Esophagus squamous epithelium (tissue), 5 donors: ENCODE data around the gene ZC3H18. TPM values are rescaled to one million over a fixed set of nuclear protein-coding genes. Genes with fewer than 3 reads are reported as not detected.

Experiments
- DNase-seq: peaks from one replicate; lab custom pipeline; 2025; lab: John Stamatoyannopoulos, UW
- H3K27ac ChIP-seq, 4 donors: fragments of 200-600 bp; sonication (generic); one replicate each; pipeline ENCODE4 v1.5.1; 2016 to 2019; ENCODE audit warnings: mild to moderate bottlenecking in 1 of 4
- H3K27me3 ChIP-seq, 4 donors: fragments of 200-600 bp; sonication (generic); 1 replicate in 3 of 4; 2 replicates in 1 of 4; pipeline versions ENCODE4 v1.5.1 to v1.6.0; 2017 to 2021; ENCODE audit warnings: antibody characterized with exemption in 1 of 4
- H3K36me3 ChIP-seq, 3 donors: fragments of 200-600 bp; sonication (generic); one replicate each; pipeline ENCODE4 v1.5.1; 2016 to 2019
- H3K4me1 ChIP-seq, 3 donors: fragments of 200-600 bp; sonication (generic); one replicate each; pipeline ENCODE4 v1.5.1; 2017 to 2019
- H3K4me3 ChIP-seq, 4 donors: fragments of 200-600 bp; sonication (generic); 1 replicate in 3 of 4; 2 replicates in 1 of 4; pipeline ENCODE4 v1.5.1; 2016 to 2019; ENCODE audit warnings: mild to moderate bottlenecking in 2 of 4, moderate library complexity in 1 of 4
- H3K9me3 ChIP-seq, 3 donors: fragments of 200-600 bp; sonication (generic); one replicate each; pipeline ENCODE4 v1.5.1; 2016 to 2019
- CTCF ChIP-seq, 6 experiments: fragments of 450-650 bp in 4 of 6; fragments of 200-600 bp in 2 of 6; sonication (generic) in 2 of 6; IDR thresholded peaks; one replicate each; pipeline ENCODE4 v1.5.1; 2016 to 2019; ENCODE audit warnings: antibody characterized with exemption in 6 of 6, mild to moderate bottlenecking in 4 of 6, moderate library complexity in 4 of 6
- POLR2A ChIP-seq, 4 donors: fragments of 450-650 bp; IDR thresholded peaks; one replicate each; pipeline ENCODE4 v1.6.1; 2017; ENCODE audit warnings: antibody characterized with exemption in 4 of 4, mild to moderate bottlenecking in 4 of 4, moderate library complexity in 3 of 4
- WGBS, 2 donors: methylation state at CpG; one replicate each; pipeline ENCODE4 v1.1.5; 2018; 5-methylcytosine and 5-hydroxymethylcytosine counted together
- intact Hi-C: fragments of 100-400 bp; cut with DNase I; formaldehyde crosslinking; loops from one replicate; pipeline ENCODE4 v1.15.0; 2022
- total RNA-seq, 4 donors: library from RNA; depleted of rRNA; stranded (reverse); fragments of >200 nt; gene quantifications; one replicate each; pipeline ENCODE4 v1.1.0, GENCODE V29; 2016
- donor health status: DM: yes; HTN: yes; CAD: no.

The ZC3H18 gene
- total RNA-seq, 4 donors from 2014 or later = 15.4 to 27.3 (median 17.5) TPM

- 90% methylated on average over 14 to 19 of the region's 19 CpGs for WGBS, 2 donors
- no peak for TF ChIP-seq POLR2A (IDR thresholded peaks at IDR 0.05)
- no peak for TF ChIP-seq CTCF (IDR thresholded peaks at IDR 0.05)
- Histone ChIP-seq H3K4me3 (no peak overlapping the region), H3K36me3 (peaks cover 23 to 96% (median 35%) of the 10 kb centered on the region in 3 donors), H3K4me1 (peaks cover 6 to 17% (median 7%) of the 10 kb centered on the region in 3 donors), H3K27ac (peak overlapping the region in 1 of 4 donors; percentile 48), H3K27me3 (no peaks in the 10 kb centered on the region), H3K9me3 (no peaks in the 10 kb centered on the region)
- intact Hi-C loops = no loop called here
- DNase-seq = no peak
These were observed 48.9 kb downstream of the ZC3H18 start for GRCh38 chr16:88618956-88619667.

- TF ChIP-seq POLR2A (IDR thresholded peaks at IDR 0.05) (no peak), CTCF (IDR thresholded peaks at IDR 0.05) (no peak)
- WGBS, 2 donors = 73 to 86% methylated on average over 11 to 14 of the region's 14 CpGs
- H3K4me1 ChIP-seq = peaks cover 6 to 17% (median 7%) of the 10 kb centered on the region in 3 donors
- H3K27ac ChIP-seq = peak overlapping the region in 1 of 4 donors; percentile 48
- no peaks in the 10 kb centered on the region for H3K27me3 ChIP-seq
- no peak overlapping the region for H3K4me3 ChIP-seq
- H3K36me3 ChIP-seq = peaks cover 31 to 96% (median 45%) of the 10 kb centered on the region in 3 donors
- DNase-seq = no peak
- intact Hi-C loops = no loop called here
- H3K9me3 ChIP-seq = no peaks in the 10 kb centered on the region
These were observed 49.9 kb downstream of the ZC3H18 start for GRCh38 chr16:88619859-88620815.

- H3K27ac ChIP-seq = no peak overlapping the region
- DNase-seq = no peak
- intact Hi-C loops = no loop called here
- no peaks in the 10 kb centered on the region for H3K4me1 ChIP-seq
- no peaks in the 10 kb centered on the region for H3K27me3 ChIP-seq
- no peak overlapping the region for H3K4me3 ChIP-seq
- peaks cover 36 to 97% (median 49%) of the 10 kb centered on the region in 3 donors for H3K36me3 ChIP-seq
- TF ChIP-seq CTCF (IDR thresholded peaks at IDR 0.05) (no peak), POLR2A (IDR thresholded peaks at IDR 0.05) (no peak)
- WGBS, 2 donors = 60 to 87% methylated on average over 1 to 13 of the region's 19 CpGs
- no peaks in the 10 kb centered on the region for H3K9me3 ChIP-seq
These were observed 51.9 kb downstream of the ZC3H18 start for GRCh38 chr16:88622125-88622524.

- Histone ChIP-seq H3K4me1 (no peaks in the 10 kb centered on the region), H3K36me3 (peaks cover 36 to 97% (median 49%) of the 10 kb centered on the region in 3 donors), H3K27me3 (no peaks in the 10 kb centered on the region), H3K9me3 (no peaks in the 10 kb centered on the region), H3K27ac (no peak overlapping the region), H3K4me3 (no peak overlapping the region)
- no peak for DNase-seq
- intact Hi-C loops = no loop called here
- TF ChIP-seq POLR2A (IDR thresholded peaks at IDR 0.05) (no peak), CTCF (IDR thresholded peaks at IDR 0.05) (no peak)
- 94% methylated on average over 11 to 24 of the region's 29 CpGs for WGBS, 2 donors
These were observed 52.7 kb downstream of the ZC3H18 start for GRCh38 chr16:88622866-88623265.
